H1 (cell line): ENCODE results near the gene OR52E5. TPM values are rescaled to one million over a fixed set of nuclear protein-coding genes. Genes with fewer than 3 reads are reported as not detected.

Experiments
- CTCF ChIA-PET: fragments of 300-600 bp; sonication (Branson Sonifier 250); formaldehyde crosslinking; loops from one replicate; lab custom pipeline; 2021; ENCODE audit not compliant: partially characterized antibody; lab: Charles Lee
- POLR2A ChIA-PET: fragments of 300-600 bp; sonication (Branson Sonifier 250); formaldehyde crosslinking; loops from one replicate; lab custom pipeline; 2021; ENCODE audit warnings: inconsistent platforms; ENCODE audit not compliant: partially characterized antibody; lab: Charles Lee
- DNase-seq, 2 experiments: peaks; one replicate each; pipeline versions ENCODE4 v3.0.0 to v3.0.0-alpha.2; 2010 to 2022; ENCODE audit warnings: low spot score in 2 of 2, low read depth in 1 of 2, mixed read lengths in 1 of 2
- FAIRE-seq: peaks from 2 replicates; lab custom pipeline; 2011; peaks lifted over from hg19 to GRCh38; lab: Jason Lieb, UNC
- H2AFZ ChIP-seq: 2 replicates; pipeline ENCODE4 v1.8.1; 2012; ENCODE audit warnings: low read length, inconsistent platforms
- H2AK5ac ChIP-seq: 2 replicates; pipeline ENCODE4 v1.6.1; 2013; ENCODE audit warnings: low read depth, low read length
- H2BK120ac ChIP-seq: replicated peaks from 2 replicates; pipeline ENCODE3; 2013; ENCODE audit warnings: low read depth, low read length, inconsistent platforms
- H2BK12ac ChIP-seq: 2 replicates; pipeline ENCODE4 v1.6.1; 2013; ENCODE audit warnings: low read depth, low read length
- H2BK15ac ChIP-seq: 2 replicates; pipeline ENCODE4 v1.6.1; 2013; ENCODE audit warnings: low read length
- H2BK20ac ChIP-seq: 2 replicates; pipeline ENCODE4 v1.6.1; 2013; ENCODE audit warnings: low read length
- H2BK5ac ChIP-seq: 2 replicates; pipeline ENCODE4 v1.6.1; 2013; ENCODE audit warnings: low read depth, low read length
- H3K14ac ChIP-seq: 2 replicates; pipeline ENCODE4 v1.6.1; 2013; ENCODE audit warnings: inconsistent platforms; ENCODE audit not compliant: insufficient read length
- H3K18ac ChIP-seq: 2 replicates; pipeline ENCODE4 v1.6.1; 2013; ENCODE audit warnings: low read length; ENCODE audit errors: extremely low read depth
- H3K23ac ChIP-seq: 2 replicates; pipeline ENCODE4 v1.6.1; 2013; ENCODE audit warnings: inconsistent platforms; ENCODE audit not compliant: insufficient read length
- H3K23me2 ChIP-seq: 2 replicates; pipeline ENCODE4 v1.6.1; 2013; ENCODE audit warnings: low read depth, low read length
- H3K27ac ChIP-seq: 2 replicates; pipeline ENCODE4 v1.6.1; 2011; ENCODE audit warnings: low read depth, low read length, inconsistent platforms
- H3K27me3 ChIP-seq, 4 experiments: replicated peaks in 1 of 4; 1 replicate in 1 of 4; 2 replicates in 3 of 4; pipeline versions ENCODE4 v1.6.1 to v1.8.1; 2011 to 2013; ENCODE audit warnings: low read length in 3 of 4, mild to moderate bottlenecking in 3 of 4, inconsistent platforms in 2 of 4, mixed read lengths in 2 of 4, moderate library complexity in 1 of 4; ENCODE audit not compliant: control insufficient read depth in 3 of 4, insufficient read depth in 3 of 4; ENCODE audit errors: extremely low read depth in 1 of 4
- H3K36me3 ChIP-seq, 4 experiments: 2 replicates each; pipeline versions ENCODE4 v1.6.1 to v1.8.1; 2011 to 2013; ENCODE audit warnings: mild to moderate bottlenecking in 4 of 4, low read length in 3 of 4, moderate library complexity in 2 of 4, control low read depth in 1 of 4, inconsistent platforms in 1 of 4; ENCODE audit not compliant: insufficient read depth in 4 of 4, control insufficient read depth in 2 of 4
- H3K4ac ChIP-seq: replicated peaks from 2 replicates; pipeline ENCODE3; 2013; ENCODE audit warnings: low read length, low read depth, mixed read lengths, inconsistent platforms; ENCODE audit not compliant: insufficient read length
- H3K4me1 ChIP-seq, 4 experiments: replicated peaks in 1 of 4; 1 replicate in 1 of 4; 2 replicates in 3 of 4; pipeline versions ENCODE4 v1.6.1 to v1.8.1; 2011 to 2013; ENCODE audit warnings: low read length in 3 of 4, inconsistent platforms in 2 of 4, mixed read lengths in 1 of 4; ENCODE audit not compliant: insufficient read depth in 4 of 4, control insufficient read depth in 3 of 4
- H3K4me2 ChIP-seq, 2 experiments: 2 replicates each; pipeline versions ENCODE4 v1.6.1 to v1.8.1; 2011 to 2013; ENCODE audit warnings: low read depth in 2 of 2, low read length in 2 of 2, control low read depth in 1 of 2, inconsistent platforms in 1 of 2, mild to moderate bottlenecking in 1 of 2; ENCODE audit not compliant: insufficient read depth in 1 of 2
- H3K4me3 ChIP-seq, 4 experiments: fragments of 200-600, 300-600 bp in 1 of 4; sonication (generic), shearing (Covaris generic), sonication (Bioruptor Twin) in 1 of 4; 2 replicates each; pipeline versions ENCODE4 v1.5.1 to v1.8.1; 2011 to 2016; ENCODE audit warnings: low read length in 4 of 4, low read depth in 3 of 4, control low read depth in 2 of 4, inconsistent platforms in 2 of 4, mild to moderate bottlenecking in 2 of 4, mixed read lengths in 1 of 4, moderate library complexity in 1 of 4; ENCODE audit not compliant: insufficient read depth in 2 of 4; ENCODE audit errors: extremely low read depth in 1 of 4
- H3K56ac ChIP-seq: replicated peaks from 2 replicates; pipeline ENCODE3; 2013; ENCODE audit warnings: low read depth, mild to moderate bottlenecking, mixed read lengths, low read length, inconsistent platforms; ENCODE audit not compliant: insufficient read length
- H3K79me1 ChIP-seq: 2 replicates; pipeline ENCODE4 v1.6.1; 2013; ENCODE audit warnings: low read depth, low read length, control low read depth
- H3K79me2 ChIP-seq, 2 experiments: 2 replicates each; pipeline versions ENCODE4 v1.6.1 to v1.8.1; 2012 to 2013; ENCODE audit warnings: low read length in 2 of 2, mild to moderate bottlenecking in 2 of 2, inconsistent platforms in 1 of 2; ENCODE audit not compliant: insufficient read depth in 2 of 2, control insufficient read depth in 1 of 2
- H3K9ac ChIP-seq, 4 experiments: replicated peaks in 1 of 4; 1 replicate in 1 of 4; 2 replicates in 3 of 4; pipeline versions ENCODE4 v1.6.1 to v1.8.1; 2011 to 2013; ENCODE audit warnings: low read depth in 3 of 4, low read length in 3 of 4, control low read depth in 2 of 4, mild to moderate bottlenecking in 2 of 4, moderate library complexity in 2 of 4, inconsistent platforms in 1 of 4; ENCODE audit errors: extremely low read depth in 1 of 4
- H3K9me3 ChIP-seq, 2 experiments: 2 replicates each; pipeline versions ENCODE4 v1.6.1 to v1.8.1; 2012 to 2013; ENCODE audit warnings: mild to moderate bottlenecking in 2 of 2, moderate library complexity in 2 of 2, control low read depth in 1 of 2, inconsistent platforms in 1 of 2, low read depth in 1 of 2, low read length in 1 of 2, mixed read lengths in 1 of 2; ENCODE audit not compliant: insufficient read depth in 2 of 2
- H4K20me1 ChIP-seq, 2 experiments: replicated peaks in 1 of 2; 2 replicates each; pipeline versions ENCODE3 to v1.8.1; 2011 to 2013; ENCODE audit warnings: inconsistent platforms in 2 of 2, low read length in 2 of 2, mild to moderate bottlenecking in 1 of 2; ENCODE audit not compliant: insufficient read depth in 2 of 2, control insufficient read depth in 1 of 2
- H4K5ac ChIP-seq: 2 replicates; pipeline ENCODE4 v1.6.1; 2013; ENCODE audit warnings: low read length, low read depth, mixed read lengths, inconsistent platforms; ENCODE audit not compliant: insufficient read length
- H4K8ac ChIP-seq: 2 replicates; pipeline ENCODE4 v1.8.0; 2013; ENCODE audit warnings: mild to moderate bottlenecking, moderate library complexity, low read length, inconsistent platforms; ENCODE audit not compliant: insufficient read depth; ENCODE audit errors: extremely low read depth
- H4K91ac ChIP-seq: replicated peaks from 2 replicates; pipeline ENCODE3; 2013; ENCODE audit warnings: low read length, mixed read lengths, inconsistent platforms; ENCODE audit not compliant: insufficient read length
- ATF3 ChIP-seq: IDR thresholded peaks from 2 replicates; pipeline ENCODE4 v1.6.1; 2011; ENCODE audit warnings: low read depth, mild to moderate bottlenecking, low read length; ENCODE audit not compliant: insufficient read depth
- BACH1 ChIP-seq: IDR thresholded peaks from 2 replicates; pipeline ENCODE4 v1.6.1; 2012; ENCODE audit warnings: low read length, improper control_type of control experiment
- GABPA ChIP-seq: IDR thresholded peaks from 2 replicates; pipeline ENCODE4 v1.6.1; 2011; ENCODE audit warnings: mild to moderate bottlenecking, low read length, moderate library complexity, borderline replicate concordance; ENCODE audit not compliant: insufficient read depth
- GTF2F1 ChIP-seq: IDR thresholded peaks from 2 replicates; pipeline ENCODE4 v1.6.1; 2012; ENCODE audit warnings: low read depth, low read length, improper control_type of control experiment, borderline replicate concordance
- HDAC6 ChIP-seq: IDR thresholded peaks from one replicate; pipeline ENCODE4 v1.7.1; 2012; ENCODE audit warnings: low read depth, mild to moderate bottlenecking, inconsistent platforms, low read length, moderate library complexity
- SIX5 ChIP-seq: IDR thresholded peaks from 2 replicates; pipeline ENCODE4 v1.6.1; 2011; ENCODE audit warnings: mild to moderate bottlenecking, low read depth, low read length
- TAF1 ChIP-seq: IDR thresholded peaks from 2 replicates; pipeline ENCODE4 v1.6.1; 2011; ENCODE audit warnings: mild to moderate bottlenecking, low read depth, low read length
- WGBS, 2 experiments: shearing (Covaris generic) in 1 of 2; methylation state at CpG; one replicate each; pipeline versions ENCODE4 v1.1.6 to v1.1.7; 2013 to 2015; ENCODE audit warnings: low lambda C conversion rate in 2 of 2, mixed read lengths in 2 of 2, inconsistent platforms in 1 of 2, low coverage in 1 of 2, missing lambda C conversion rate in 1 of 2; ENCODE audit not compliant: insufficient replicate concordance in 2 of 2, insufficient coverage in 1 of 2, insufficient read length in 1 of 2; ENCODE audit errors: extremely low coverage in 1 of 2, missing lambda C conversion rate in 1 of 2; 5-methylcytosine and 5-hydroxymethylcytosine counted together
- polyA plus RNA-seq, 7 experiments: library from polyadenylated mRNA; depleted of rRNA in 3 of 7; stranded (reverse) in 5 of 7; unstranded in 2 of 7; fragments of >200 nt in 5 of 7; fragments of 200-250 nt in 2 of 7; gene quantifications; 1 replicate in 5 of 7; 2 replicates in 1 of 7; 4 replicates in 1 of 7; pipeline versions ENCODE4 v1.2.1 to v1.2.3, GENCODE V29; 2011 to 2013; ENCODE audit warnings: missing spikeins in 2 of 7, mixed read lengths in 2 of 7
- total RNA-seq: library from RNA; stranded (reverse); fragmentation: NEBNext Ultra II Directional; extraction: Animal tissue kit (Norgen Biotek cat#: 25700); gene quantifications from 2 replicates; pipeline ENCODE4 v1.2.1, GENCODE V29; 2021
- TF ChIP-seq, protein P1 (sequence below): IDR thresholded peaks from 2 replicates; pipeline ENCODE4 v1.6.1; 2012; ENCODE audit warnings: low read length, inconsistent platforms

OR52E5 gene
- total and polyA plus RNA-seq, 2 of the 8 experiments (the other 6 are each of a cell fraction or from before 2014, with no cell fraction given), result not detected

DNA sequence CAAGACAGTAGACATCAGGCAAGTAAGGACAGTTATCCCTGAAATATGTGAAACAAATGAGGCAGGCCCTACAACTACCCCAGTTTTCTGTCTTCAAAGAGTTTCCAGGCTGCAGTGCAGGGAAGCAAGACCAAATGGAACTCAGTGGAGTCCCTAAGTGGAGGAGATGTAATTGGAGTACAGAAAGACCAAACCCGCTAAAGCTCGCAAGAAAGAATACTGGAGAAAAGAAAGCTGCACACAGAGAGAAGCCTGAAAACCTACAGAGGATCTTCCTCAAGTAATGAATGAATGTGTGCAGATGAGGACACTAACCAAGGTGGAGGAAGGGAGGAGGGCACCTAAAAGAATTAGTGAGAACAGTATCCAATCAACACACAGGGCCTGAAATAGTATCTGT, 47.7 kb downstream of the OR52E5 start:
- POLR2A ChIA-PET, result no interaction called here
- no peak for FAIRE-seq
- Histone ChIP-seq H2AK5ac (no peak overlapping the region), H3K14ac (no peak overlapping the region), H3K4me3 (no peak overlapping the region), H3K79me1 (no peaks in the 10 kb centered on the region), H3K4ac (no peak overlapping the region), H4K20me1 (no peaks in the 10 kb centered on the region), H3K27ac (no peak overlapping the region), H2AFZ (no peak overlapping the region), H4K5ac (no peak overlapping the region), H3K4me1 (no peaks in the 10 kb centered on the region), H2BK120ac (no peak overlapping the region), H2BK12ac (no peak overlapping the region), H3K9me3 (no peaks in the 10 kb centered on the region; a peak in 1 of 4 replicates), H2BK20ac (no peak overlapping the region), H4K91ac (no peak overlapping the region), H2BK15ac (no peak overlapping the region), H3K36me3 (no peaks in the 10 kb centered on the region), H4K8ac (no peak overlapping the region), H3K23ac (no peak overlapping the region), H3K4me2 (no peak overlapping the region), H3K27me3 (no peaks in the 10 kb centered on the region), H3K79me2 (no peaks in the 10 kb centered on the region), H3K23me2 (no peaks in the 10 kb centered on the region), H3K56ac (no peak overlapping the region), H2BK5ac (no peak overlapping the region), H3K18ac (no peak overlapping the region), H3K9ac (no peak overlapping the region)
- CTCF ChIA-PET, result no interaction called here
- DNase-seq, result no peak
- WGBS, 2 experiments, result 87% methylated on average over 2 of the region's 2 CpGs; no CpG with 5 or more reads in 1 of the 2 experiments
- TF ChIP-seq GTF2F1, result no peak
- no peak for TF ChIP-seq SIX5
- no peak for TF ChIP-seq TAF1
- no peak for TF ChIP-seq HDAC6
- TF ChIP-seq BACH1, result no peak
- TF ChIP-seq ATF3, result no peak
- TF ChIP-seq GABPA, result no peak
- TF ChIP-seq, protein P1, sequence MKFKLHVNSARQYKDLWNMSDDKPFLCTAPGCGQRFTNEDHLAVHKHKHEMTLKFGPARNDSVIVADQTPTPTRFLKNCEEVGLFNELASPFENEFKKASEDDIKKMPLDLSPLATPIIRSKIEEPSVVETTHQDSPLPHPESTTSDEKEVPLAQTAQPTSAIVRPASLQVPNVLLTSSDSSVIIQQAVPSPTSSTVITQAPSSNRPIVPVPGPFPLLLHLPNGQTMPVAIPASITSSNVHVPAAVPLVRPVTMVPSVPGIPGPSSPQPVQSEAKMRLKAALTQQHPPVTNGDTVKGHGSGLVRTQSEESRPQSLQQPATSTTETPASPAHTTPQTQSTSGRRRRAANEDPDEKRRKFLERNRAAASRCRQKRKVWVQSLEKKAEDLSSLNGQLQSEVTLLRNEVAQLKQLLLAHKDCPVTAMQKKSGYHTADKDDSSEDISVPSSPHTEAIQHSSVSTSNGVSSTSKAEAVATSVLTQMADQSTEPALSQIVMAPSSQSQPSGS, result no peak
